Stimulated activated CD8-positive, alpha-beta memory T cell treated with anti-CD3 and anti-CD28 coated beads, Interleukin-12 subunit alpha, Interleukin-12 subunit beta, amount 100 ng/mL, for 24 hours (primary cell): ENCODE data around the gene SENP2.
"Not testable (repeated sequence)": the region's sequence is repeated elsewhere in the genome, so short reads cannot be mapped to it uniquely, and the experiment has no call there.

Experiments used
- DNase-seq: peaks from one replicate; pipeline ENCODE4 v3.0.0-alpha.2; 2020; ENCODE audit errors: extremely low read depth

SENP2 gene

GRCh38 chr3:185586686-185587039 is 568 bp downstream of the SENP2 start:
- DNase-seq = no peak

GRCh38 chr3:185594073-185594472 is 8.0 kb downstream of the SENP2 start:
- no peak for DNase-seq

GRCh38 chr3:185595526-185595925 is 9.4 kb downstream of the SENP2 start:
- no peak for DNase-seq

- DNase-seq = no peak
Observed at GRCh38 chr3:185605566-185605965, 19.5 kb downstream of the SENP2 start.

- no peak for DNase-seq
Observed at GRCh38 chr3:185606196-185606595, 20.1 kb downstream of the SENP2 start.

GRCh38 chr3:185613016-185613415 is 26.9 kb downstream of the SENP2 start:
- DNase-seq = no peak

- DNase-seq = no peak
Observed at GRCh38 chr3:185623939-185624665, 38.0 kb downstream of the SENP2 start.

GRCh38 chr3:185625784-185626183 is 39.7 kb downstream of the SENP2 start:
- DNase-seq = no peak

- no peak for DNase-seq
Observed at GRCh38 chr3:185629554-185630181, 43.6 kb downstream of the SENP2 start.

GRCh38 chr3:185630182-185630622 is 44.1 kb downstream of the SENP2 start:
- no peak for DNase-seq

- DNase-seq = no peak
Observed at GRCh38 chr3:185631108-185631507, 45.0 kb downstream of the SENP2 start.

- no peak for DNase-seq
Observed at GRCh38 chr3:185631508-185632206, 45.6 kb downstream of the SENP2 start.

- DNase-seq = no peak
Observed at GRCh38 chr3:185632996-185633395, 46.9 kb downstream of the SENP2 start.

GRCh38 chr3:185637388-185637787 is 51.3 kb downstream of the SENP2 start:
- DNase-seq = no peak

- DNase-seq = not testable (repeated sequence)
Observed at GRCh38 chr3:185638651-185639050, 52.6 kb downstream of the SENP2 start.

GRCh38 chr3:185639632-185640206 is 53.6 kb downstream of the SENP2 start:
- DNase-seq = no peak

GRCh38 chr3:185640308-185640707 is 54.2 kb downstream of the SENP2 start:
- DNase-seq = no peak

GRCh38 chr3:185645191-185645590 is 59.1 kb downstream of the SENP2 start:
- not testable (repeated sequence) for DNase-seq

- no peak for DNase-seq
Observed at GRCh38 chr3:185645596-185646381, 59.7 kb downstream of the SENP2 start.

- DNase-seq = no peak
Observed at GRCh38 chr3:185646382-185647133, 60.5 kb downstream of the SENP2 start.
